ENCODE results near the gene GPC3.

The GPC3 gene

DNA sequence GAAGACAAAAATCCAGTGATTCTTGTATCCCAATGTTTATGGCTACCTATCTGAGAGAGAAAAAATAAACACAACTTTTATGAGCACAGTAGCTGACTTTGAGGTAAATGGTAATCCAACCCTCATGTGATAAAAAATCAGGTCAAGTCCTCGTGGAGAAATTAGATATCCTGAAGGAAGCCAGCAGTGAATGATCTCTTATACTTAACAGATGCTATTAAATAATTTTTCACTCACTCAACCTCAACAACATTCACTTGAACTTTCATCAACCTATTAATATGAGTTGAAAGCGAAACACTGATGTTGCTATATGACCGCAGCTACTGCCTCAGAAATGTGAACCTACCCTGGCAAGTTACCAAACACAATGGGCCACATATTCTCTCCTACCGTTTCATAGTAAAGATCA lies 105.4 kb downstream of the GPC3 start:
- no peaks in the 10 kb centered on the region for H3K27me3 ChIP-seq (replicated peaks)
- no peaks in the 10 kb centered on the region for H3K36me3 ChIP-seq (replicated peaks)
- in situ Hi-C loops (cut with HindIII; ENCODE audit: low pct_ligation_motif_present, low sequenced_read_pairs), result no loop called here
- TF ChIP-seq, protein P1, sequence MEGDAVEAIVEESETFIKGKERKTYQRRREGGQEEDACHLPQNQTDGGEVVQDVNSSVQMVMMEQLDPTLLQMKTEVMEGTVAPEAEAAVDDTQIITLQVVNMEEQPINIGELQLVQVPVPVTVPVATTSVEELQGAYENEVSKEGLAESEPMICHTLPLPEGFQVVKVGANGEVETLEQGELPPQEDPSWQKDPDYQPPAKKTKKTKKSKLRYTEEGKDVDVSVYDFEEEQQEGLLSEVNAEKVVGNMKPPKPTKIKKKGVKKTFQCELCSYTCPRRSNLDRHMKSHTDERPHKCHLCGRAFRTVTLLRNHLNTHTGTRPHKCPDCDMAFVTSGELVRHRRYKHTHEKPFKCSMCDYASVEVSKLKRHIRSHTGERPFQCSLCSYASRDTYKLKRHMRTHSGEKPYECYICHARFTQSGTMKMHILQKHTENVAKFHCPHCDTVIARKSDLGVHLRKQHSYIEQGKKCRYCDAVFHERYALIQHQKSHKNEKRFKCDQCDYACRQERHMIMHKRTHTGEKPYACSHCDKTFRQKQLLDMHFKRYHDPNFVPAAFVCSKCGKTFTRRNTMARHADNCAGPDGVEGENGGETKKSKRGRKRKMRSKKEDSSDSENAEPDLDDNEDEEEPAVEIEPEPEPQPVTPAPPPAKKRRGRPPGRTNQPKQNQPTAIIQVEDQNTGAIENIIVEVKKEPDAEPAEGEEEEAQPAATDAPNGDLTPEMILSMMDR (IDR thresholded peaks at IDR 0.05; ENCODE audit: low read depth, low read length, missing control alignments), result no peak
- no peak overlapping the region for H3K4me3 ChIP-seq (ENCODE audit: low read depth, low read length)
- no peak overlapping the region for H3K27ac ChIP-seq
- DNase-seq, result no peak

DNA sequence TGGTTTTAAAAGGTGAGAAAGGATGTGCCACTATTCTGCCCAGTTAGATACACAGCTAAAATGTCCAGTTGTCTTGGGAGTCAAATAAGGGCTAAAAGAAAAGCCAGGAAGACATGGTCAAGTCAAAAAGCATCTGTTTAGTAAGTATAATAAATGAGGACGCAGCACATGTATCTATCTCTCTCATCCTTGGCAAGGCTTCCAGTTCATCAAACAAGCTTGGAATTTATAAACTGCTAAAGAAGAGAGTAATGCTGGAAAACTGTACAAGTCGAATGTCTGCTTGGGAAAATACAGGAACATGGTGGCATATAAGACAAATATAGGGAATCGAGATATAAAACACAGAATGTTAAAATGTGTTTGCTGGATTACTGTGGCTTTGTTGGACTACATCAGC lies 106.7 kb downstream of the GPC3 start:
- DNase-seq, result no peak
- H3K27me3 ChIP-seq (replicated peaks), result no peaks in the 10 kb centered on the region
- H3K27ac ChIP-seq, result no peak overlapping the region
- no peaks in the 10 kb centered on the region for H3K36me3 ChIP-seq (replicated peaks)
- no peak overlapping the region for H3K4me3 ChIP-seq (ENCODE audit: low read depth, low read length)
- TF ChIP-seq, protein P1 (IDR thresholded peaks at IDR 0.05; ENCODE audit: low read depth, low read length, missing control alignments), result no peak
- in situ Hi-C loops (cut with HindIII; ENCODE audit: low pct_ligation_motif_present, low sequenced_read_pairs), result no loop called here

- no peak overlapping the region for H3K27ac ChIP-seq
- no peaks in the 10 kb centered on the region for H3K36me3 ChIP-seq (replicated peaks)
- TF ChIP-seq, protein P1 (IDR thresholded peaks at IDR 0.05; ENCODE audit: low read depth, low read length, missing control alignments), result no peak
- no peak for DNase-seq
- in situ Hi-C loops (cut with HindIII; ENCODE audit: low pct_ligation_motif_present, low sequenced_read_pairs), result no loop called here
- H3K4me3 ChIP-seq (ENCODE audit: low read depth, low read length), result no peak overlapping the region
- no peaks in the 10 kb centered on the region for H3K27me3 ChIP-seq (replicated peaks)
These were observed 108.7 kb downstream of the GPC3 start for GRCh38 chrX:133876646-133877045.

- H3K36me3 ChIP-seq (replicated peaks), result no peaks in the 10 kb centered on the region
- no peak overlapping the region for H3K27ac ChIP-seq
- TF ChIP-seq, protein P1 (IDR thresholded peaks at IDR 0.05; ENCODE audit: low read depth, low read length, missing control alignments), result no peak
These were observed 116.1 kb downstream of the GPC3 start for GRCh38 chrX:133869270-133869669.

GRCh38 chrX:133868682-133869081 lies 116.7 kb downstream of the GPC3 start:
- no peak overlapping the region for H3K4me3 ChIP-seq (ENCODE audit: low read depth, low read length)
- DNase-seq, result no peak
- no peaks in the 10 kb centered on the region for H3K27me3 ChIP-seq (replicated peaks)
- TF ChIP-seq, protein P1 (IDR thresholded peaks at IDR 0.05; ENCODE audit: low read depth, low read length, missing control alignments), result no peak
- no peak overlapping the region for H3K27ac ChIP-seq
- H3K36me3 ChIP-seq (replicated peaks), result no peaks in the 10 kb centered on the region
- in situ Hi-C loops (cut with HindIII; ENCODE audit: low pct_ligation_motif_present, low sequenced_read_pairs), result no loop called here

More at GRCh38 chrX:133869270-133869669, 116.1 kb downstream of the GPC3 start:
- H3K4me3 ChIP-seq (ENCODE audit: low read depth, low read length), result no peak overlapping the region
- DNase-seq, result no peak
- in situ Hi-C loops (cut with HindIII; ENCODE audit: low pct_ligation_motif_present, low sequenced_read_pairs), result no loop called here
- no peaks in the 10 kb centered on the region for H3K27me3 ChIP-seq (replicated peaks)

GRCh38 chrX:133868250-133868649 lies 117.1 kb downstream of the GPC3 start:
- in situ Hi-C loops (cut with HindIII; ENCODE audit: low pct_ligation_motif_present, low sequenced_read_pairs), result no loop called here
- DNase-seq, result no peak
- no peak overlapping the region for H3K27ac ChIP-seq
- H3K27me3 ChIP-seq (replicated peaks), result no peaks in the 10 kb centered on the region
- TF ChIP-seq, protein P1 (IDR thresholded peaks at IDR 0.05; ENCODE audit: low read depth, low read length, missing control alignments), result no peak
- no peaks in the 10 kb centered on the region for H3K36me3 ChIP-seq (replicated peaks)
- no peak overlapping the region for H3K4me3 ChIP-seq (ENCODE audit: low read depth, low read length)

Measured in brain microvascular endothelial cell (primary cell).